Measurements from ENCODE around the gene SSBP3.

SSBP3 gene

DNA sequence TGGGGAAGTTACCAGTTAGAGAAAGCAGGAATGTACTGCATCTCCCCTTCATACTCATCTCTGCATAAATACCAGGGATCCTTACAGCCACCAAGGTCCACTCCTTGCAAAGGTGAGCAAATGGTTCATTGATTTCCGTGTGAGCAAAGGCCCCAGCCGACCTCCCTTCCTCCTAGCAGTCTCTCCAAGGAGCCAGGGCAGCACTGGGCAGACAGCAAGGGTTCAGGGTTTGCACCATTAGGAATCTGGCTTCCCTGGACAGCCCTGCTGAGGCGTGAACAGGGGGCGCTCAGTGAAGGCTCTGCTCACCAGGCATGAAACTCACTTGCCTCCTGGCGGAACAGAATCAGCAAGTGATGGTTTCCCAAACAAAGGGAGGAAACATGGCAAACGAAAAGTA lies 140.5 kb downstream of the SSBP3 start:
- DNase-seq (ENCODE audit: low read depth), result no peak
- H3K4me3 ChIP-seq (ENCODE audit: low read depth, low read length), result 0 out of 2 replicates have a peak overlapping the region, but pooled peaks have one; percentile 0
- TF ChIP-seq, protein P1, sequence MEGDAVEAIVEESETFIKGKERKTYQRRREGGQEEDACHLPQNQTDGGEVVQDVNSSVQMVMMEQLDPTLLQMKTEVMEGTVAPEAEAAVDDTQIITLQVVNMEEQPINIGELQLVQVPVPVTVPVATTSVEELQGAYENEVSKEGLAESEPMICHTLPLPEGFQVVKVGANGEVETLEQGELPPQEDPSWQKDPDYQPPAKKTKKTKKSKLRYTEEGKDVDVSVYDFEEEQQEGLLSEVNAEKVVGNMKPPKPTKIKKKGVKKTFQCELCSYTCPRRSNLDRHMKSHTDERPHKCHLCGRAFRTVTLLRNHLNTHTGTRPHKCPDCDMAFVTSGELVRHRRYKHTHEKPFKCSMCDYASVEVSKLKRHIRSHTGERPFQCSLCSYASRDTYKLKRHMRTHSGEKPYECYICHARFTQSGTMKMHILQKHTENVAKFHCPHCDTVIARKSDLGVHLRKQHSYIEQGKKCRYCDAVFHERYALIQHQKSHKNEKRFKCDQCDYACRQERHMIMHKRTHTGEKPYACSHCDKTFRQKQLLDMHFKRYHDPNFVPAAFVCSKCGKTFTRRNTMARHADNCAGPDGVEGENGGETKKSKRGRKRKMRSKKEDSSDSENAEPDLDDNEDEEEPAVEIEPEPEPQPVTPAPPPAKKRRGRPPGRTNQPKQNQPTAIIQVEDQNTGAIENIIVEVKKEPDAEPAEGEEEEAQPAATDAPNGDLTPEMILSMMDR (IDR thresholded peaks at IDR 0.05; ENCODE audit: control insufficient read depth, extremely low read depth, insufficient read depth), result no peak

DNA sequence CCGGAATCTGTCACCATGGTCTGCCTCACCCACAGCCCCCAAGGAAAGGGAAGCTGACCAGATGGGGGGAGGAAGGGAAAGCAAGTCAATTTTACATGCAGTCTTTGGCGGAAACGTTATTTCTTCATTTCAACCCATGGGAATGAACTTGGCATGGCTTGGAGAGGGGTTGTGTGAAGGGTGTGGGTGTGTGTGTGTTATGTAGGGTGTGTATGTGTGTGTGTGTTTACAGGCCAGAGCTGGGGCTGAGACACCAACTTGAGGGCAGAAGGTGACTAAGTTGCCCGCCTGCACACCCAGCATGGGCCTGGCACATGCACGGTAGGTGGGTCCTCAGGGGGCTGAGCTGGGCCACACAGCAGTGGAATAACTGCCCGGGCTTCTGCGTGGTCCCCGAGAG lies 141.1 kb downstream of the SSBP3 start:
- H3K4me3 ChIP-seq (ENCODE audit: low read depth, low read length), result no peak overlapping the region
- no peak for DNase-seq (ENCODE audit: low read depth)
- TF ChIP-seq, protein P1 (IDR thresholded peaks at IDR 0.05; ENCODE audit: control insufficient read depth, extremely low read depth, insufficient read depth), result no peak

DNA sequence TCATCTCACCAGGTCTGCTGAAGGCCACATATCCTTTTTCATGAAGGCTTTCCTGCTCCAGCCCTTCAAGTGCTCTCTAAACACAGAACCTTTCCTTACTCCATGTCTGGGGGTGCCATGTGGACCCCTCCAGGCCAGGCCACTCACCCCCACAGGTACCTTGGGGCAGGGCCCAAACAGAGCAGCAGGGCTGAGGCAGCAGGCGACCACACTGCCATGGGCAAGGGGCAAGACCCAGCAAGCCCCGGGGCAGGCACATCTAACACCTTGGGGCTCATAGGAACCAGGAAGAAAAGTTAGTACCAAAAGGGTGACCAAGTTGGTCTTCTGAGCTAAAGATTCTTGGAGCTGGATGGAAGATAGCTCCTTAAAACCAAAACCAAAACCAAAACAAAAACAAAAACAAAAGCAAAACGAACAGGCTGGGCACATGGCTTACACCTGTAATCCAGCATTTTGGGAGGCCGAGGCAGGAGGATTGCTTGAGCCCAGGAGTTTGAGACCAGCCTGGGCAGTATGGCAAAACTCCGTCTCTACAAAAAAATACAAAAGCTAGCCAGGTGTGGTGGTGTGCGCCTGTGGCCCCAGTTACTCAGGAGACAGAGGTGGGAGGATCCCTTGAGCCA lies 142.5 kb downstream of the SSBP3 start:
- TF ChIP-seq, protein P1 (IDR thresholded peaks at IDR 0.05; ENCODE audit: control insufficient read depth, extremely low read depth, insufficient read depth), result no peak
- no peak overlapping the region for H3K4me3 ChIP-seq (ENCODE audit: low read depth, low read length)
- no peak for DNase-seq (ENCODE audit: low read depth)

DNA sequence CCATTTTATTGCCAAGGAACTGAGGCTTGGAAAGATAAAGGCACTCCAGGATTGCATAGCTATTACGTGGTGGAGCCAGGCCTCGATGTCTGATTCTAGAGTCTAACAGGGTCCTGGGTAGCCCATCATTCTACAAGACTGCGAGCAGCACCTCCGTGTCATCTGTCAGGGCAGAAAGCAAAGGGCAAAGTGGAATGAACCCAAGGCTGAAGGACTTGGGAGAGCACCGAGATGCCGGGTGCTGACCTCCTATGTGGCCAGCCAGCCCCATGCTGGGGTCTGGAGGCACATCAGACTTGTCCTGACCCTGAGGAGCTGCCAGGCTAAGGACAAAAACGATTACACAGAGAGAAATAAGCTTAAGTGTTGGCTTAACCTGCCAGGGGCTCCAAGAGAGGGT lies 143.9 kb downstream of the SSBP3 start:
- no peak overlapping the region for H3K4me3 ChIP-seq (ENCODE audit: low read depth, low read length)
- TF ChIP-seq, protein P1 (IDR thresholded peaks at IDR 0.05; ENCODE audit: control insufficient read depth, extremely low read depth, insufficient read depth), result no peak
- no peak for DNase-seq (ENCODE audit: low read depth)

DNA sequence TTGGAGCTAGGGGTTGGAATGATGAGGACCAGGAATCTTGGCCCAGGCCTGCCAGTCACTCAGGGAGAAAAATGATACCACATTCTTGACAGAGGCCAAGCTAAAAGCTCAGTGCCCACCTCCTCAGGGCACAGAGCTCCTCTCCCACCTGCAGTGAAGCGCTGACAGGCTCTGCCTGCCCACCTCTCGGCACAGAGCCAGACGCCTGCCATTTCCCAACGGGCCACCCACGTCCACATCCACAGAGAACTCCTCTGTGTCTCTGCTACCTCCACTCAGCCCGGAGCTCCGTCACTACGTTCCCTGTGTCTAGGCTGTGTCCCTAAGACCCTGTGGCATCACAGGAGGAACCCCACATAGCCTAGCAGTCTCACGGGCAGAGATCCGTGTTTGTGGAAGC lies 145.4 kb downstream of the SSBP3 start:
- TF ChIP-seq, protein P1 (IDR thresholded peaks at IDR 0.05; ENCODE audit: control insufficient read depth, extremely low read depth, insufficient read depth), result no peak
- H3K4me3 ChIP-seq (ENCODE audit: low read depth, low read length), result no peak overlapping the region
- DNase-seq (ENCODE audit: low read depth), result no peak

DNA sequence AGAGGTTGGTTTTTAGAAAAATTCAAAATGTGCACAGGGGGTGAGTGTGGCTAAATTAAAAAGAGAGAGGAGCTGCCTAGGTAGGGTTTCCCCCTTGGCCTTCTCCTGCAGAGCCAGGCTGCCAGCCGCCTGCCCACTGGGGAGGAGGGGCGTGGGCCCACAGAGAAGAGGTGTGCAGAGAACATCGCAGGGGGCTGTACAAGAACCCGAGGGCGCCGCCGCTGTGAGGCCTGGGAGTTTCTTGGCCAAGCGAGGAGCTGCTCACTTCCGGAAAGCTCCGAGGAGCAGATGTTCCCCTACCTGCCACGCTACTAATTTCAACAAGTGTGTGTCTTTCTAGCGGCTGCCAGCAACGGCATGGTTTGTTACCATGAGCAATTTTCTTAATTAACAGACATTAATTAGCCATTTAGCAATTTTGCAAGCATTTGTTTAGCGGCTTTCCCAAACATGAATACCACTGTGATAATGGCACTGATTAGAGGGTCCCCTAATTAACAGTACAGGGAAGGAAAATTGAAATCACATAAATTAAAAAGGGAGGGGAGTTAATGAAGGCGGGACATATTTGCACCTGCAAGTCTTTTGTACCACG lies 146.6 kb downstream of the SSBP3 start:
- no peak for DNase-seq (ENCODE audit: low read depth)
- H3K4me3 ChIP-seq (ENCODE audit: low read depth, low read length), result no peak overlapping the region
- TF ChIP-seq, protein P1 (IDR thresholded peaks at IDR 0.05; ENCODE audit: control insufficient read depth, extremely low read depth, insufficient read depth), result no peak

DNA sequence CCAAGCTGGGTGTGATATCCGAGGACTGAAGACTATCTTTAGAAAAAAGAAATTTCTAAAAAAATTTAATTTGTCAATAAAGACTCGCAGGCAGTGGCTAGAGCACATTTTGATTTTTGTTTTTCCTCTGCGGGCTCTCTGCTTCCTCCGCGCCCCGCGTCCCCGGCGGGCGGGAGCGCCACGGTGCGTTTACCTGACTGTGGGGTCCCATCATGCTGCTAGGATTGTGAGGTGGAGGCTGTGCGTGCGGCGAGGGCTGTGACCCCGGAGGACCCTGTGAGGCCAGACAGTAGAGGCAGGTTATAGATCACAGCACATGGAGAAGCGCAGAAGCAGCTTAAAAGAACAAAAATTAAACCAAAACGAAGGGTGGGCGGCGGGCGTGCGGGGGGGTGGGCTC lies 148.3 kb downstream of the SSBP3 start:
- H3K4me3 ChIP-seq (ENCODE audit: low read depth, low read length), result no peak overlapping the region
- TF ChIP-seq, protein P1 (IDR thresholded peaks at IDR 0.05; ENCODE audit: control insufficient read depth, extremely low read depth, insufficient read depth), result no peak
- no peak for DNase-seq (ENCODE audit: low read depth)
